SH-SY5Y (cell line): Measurements from ENCODE around the gene MIGA2.

ENCODE experiments used
- GATA2 ChIP-seq: IDR thresholded peaks from 2 replicates; pipeline ENCODE4 v1.6.1; 2011; ENCODE audit warnings: mild to moderate bottlenecking, low read depth, low read length
- GATA3 ChIP-seq: IDR thresholded peaks from 2 replicates; pipeline ENCODE4 v1.6.1; 2011; ENCODE audit warnings: low read depth, mild to moderate bottlenecking, low read length, moderate library complexity

Gene MIGA2

DNA sequence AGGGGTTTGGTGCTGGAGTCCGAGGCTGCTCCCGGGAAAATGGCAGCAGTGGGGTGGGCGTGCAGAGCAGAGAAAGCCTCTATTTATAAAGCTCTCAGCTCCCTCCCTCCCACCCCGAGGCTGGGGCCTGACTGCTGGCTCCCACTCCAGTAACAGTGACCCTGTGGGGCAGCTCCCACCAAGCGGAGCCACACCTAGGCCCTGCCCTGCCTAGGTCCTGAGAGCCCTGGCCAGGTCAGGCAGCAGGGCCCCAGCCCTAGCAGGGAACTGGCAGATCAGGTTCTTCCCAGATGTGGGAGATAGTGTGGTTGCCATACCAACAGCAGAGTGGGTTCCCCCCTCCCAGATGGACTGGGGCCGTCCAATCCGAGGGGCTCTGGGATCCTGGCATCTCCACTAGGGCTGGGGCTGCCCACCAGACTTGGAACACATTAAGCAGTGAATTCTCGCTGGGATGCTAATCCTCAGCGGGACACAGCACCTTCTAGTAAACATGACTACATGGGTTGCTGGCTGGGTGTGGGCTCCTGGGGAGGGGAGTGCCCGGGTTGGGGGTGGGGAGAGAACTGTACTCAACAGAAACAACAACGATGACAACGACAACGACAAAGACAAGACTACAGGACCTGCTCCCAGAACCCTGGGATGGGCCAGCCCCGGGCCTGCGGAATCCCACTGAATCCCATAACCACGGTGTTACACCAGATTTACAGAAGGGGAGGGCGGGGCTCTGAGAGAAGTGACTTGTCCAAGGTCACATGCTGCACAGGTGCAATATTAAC is 9.8 kb upstream of the MIGA2 start:
- TF ChIP-seq GATA3 (peak; percentile 90), GATA2 (peak; percentile 100)

DNA sequence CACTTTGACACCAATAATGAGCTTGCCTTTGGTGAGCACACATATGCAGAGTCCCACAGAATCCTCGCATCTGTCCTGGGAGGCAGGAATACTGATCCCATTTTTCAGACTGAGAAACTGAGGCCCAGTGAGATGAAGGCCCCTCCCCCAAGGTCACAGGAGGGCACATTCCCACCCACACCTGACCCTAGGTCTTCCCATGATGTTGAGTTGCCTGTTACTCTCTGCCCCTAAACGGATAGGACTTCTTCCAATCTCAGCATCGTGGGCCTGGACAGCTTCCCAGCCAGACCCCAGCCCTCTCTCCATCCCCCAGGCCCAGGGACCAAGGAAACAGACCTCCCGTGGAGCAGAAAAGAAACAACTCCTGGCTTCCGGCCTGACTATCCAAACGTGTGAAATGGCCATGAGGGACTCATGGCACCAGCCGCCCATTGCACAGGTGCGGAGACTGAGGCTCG is 9.2 kb upstream of the MIGA2 start:
- TF ChIP-seq GATA2 = no peak
- TF ChIP-seq GATA3 = no peak

GRCh38 chr9:129027685-129028191 is 8.7 kb upstream of the MIGA2 start:
- TF ChIP-seq GATA2 (no peak), GATA3 (no peak)

DNA sequence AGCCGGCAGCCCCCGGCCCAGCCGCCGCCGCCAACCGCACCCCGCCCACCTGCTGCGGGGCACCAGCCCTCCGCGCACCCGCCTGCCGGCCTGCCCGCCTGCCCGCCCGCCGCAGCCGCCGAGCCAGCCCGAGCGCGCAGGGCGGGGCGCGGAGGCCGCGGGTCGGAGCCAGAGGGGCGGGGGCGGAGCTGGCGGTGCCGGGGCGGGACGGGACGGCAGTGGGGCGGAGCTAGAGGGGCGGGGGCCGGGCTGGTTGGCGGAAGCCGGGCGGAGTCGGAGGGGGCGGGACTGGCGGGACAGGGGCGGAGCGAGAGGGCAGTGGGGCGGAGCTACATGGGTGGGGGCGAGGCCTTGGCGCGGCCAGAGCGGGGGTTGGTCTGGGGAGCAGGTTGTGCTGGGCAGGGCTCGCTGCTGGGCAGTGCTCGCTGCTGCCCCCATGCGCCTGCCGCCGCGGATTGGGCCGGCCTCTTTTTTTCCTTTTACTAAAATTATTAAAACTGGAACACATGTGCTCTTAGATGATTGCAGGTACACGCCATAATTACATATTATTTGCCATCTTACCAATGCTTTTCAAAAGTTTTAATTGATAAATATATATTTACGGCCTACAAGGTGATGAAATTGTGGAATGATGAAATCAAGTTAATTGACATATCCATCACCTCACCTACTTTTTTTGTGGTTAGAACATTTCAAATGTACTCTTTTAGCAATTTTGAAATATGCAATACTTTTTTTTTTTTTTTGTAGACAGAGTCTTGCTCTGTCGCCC is 8.0 kb upstream of the MIGA2 start, which contains the start of gene SH3GLB2:
TSS of gene SH3GLB2 (minus strand) at position 140 of the 775 bp plus-strand sequence. CDS start 177 bp downstream, outside the sequence.
- TF ChIP-seq GATA3 (no peak), GATA2 (no peak)

DNA sequence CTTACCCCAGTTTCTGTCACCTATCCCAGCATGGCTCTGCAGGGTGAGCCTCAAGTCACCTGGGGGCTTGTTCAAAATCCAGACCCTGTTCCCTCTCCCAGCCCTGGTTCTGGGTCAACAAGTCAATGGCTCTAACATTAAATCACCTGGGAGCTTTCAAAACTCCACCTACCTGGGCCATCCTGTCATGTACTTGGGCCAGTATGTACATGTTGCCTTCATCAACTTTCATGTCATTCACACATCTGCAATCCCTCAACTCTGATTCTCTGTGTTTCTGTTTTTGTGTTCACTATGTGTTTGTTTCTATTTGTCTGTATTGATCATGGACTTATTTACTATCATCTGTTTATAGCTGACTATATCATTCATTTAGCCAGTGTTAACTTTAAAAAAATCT is 6.2 kb upstream of the MIGA2 start:
- TF ChIP-seq GATA2 (no peak), GATA3 (no peak)

DNA sequence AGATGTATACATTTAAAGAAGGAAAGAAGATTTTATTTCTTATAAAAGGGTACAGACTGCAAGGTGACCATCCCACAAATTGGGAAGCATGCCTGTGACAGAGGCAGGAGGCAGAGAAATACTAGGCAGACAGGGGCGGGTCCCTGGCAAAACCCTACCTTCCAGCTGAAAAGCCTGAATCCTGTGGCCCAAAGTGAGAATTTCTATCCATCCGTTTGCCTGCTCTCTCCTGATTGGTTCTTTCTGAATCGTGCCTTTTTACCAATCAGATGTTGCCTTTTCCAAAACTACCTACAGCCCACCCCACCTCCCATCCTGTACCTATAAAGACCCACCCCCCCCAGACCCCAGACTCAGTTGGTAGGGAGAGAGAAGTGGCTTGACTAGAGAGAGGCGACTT is 4.9 kb upstream of the MIGA2 start:
- TF ChIP-seq GATA2 (no peak), GATA3 (no peak)

- TF ChIP-seq GATA3 (no peak), GATA2 (no peak)
Measured at GRCh38 chr9:129032541-129033159, 3.8 kb upstream of the MIGA2 start.

DNA sequence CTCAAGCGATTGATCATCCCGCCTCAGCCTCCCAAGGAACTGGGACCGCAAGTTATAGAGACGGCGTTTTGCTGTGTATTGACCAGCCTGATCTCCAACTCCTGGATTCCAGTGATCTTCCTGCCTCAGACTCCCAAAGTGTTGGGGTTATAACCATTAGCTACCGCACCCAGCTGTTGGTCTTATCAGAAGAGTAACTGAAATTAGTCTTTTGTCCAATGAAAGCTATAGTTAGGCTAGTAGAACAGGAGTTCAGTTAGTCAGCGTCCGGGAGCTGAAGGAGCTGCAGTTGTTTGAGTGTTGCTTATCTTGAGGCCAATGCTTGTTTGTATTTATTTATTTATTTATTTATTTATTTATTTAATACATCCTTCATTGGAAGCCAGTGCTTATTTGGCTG is 3.2 kb upstream of the MIGA2 start:
- TF ChIP-seq GATA2 (no peak), GATA3 (no peak)

GRCh38 chr9:129036923-129037766 is 719 bp downstream of the MIGA2 start:
- no peak for TF ChIP-seq GATA2
- no peak for TF ChIP-seq GATA3

DNA sequence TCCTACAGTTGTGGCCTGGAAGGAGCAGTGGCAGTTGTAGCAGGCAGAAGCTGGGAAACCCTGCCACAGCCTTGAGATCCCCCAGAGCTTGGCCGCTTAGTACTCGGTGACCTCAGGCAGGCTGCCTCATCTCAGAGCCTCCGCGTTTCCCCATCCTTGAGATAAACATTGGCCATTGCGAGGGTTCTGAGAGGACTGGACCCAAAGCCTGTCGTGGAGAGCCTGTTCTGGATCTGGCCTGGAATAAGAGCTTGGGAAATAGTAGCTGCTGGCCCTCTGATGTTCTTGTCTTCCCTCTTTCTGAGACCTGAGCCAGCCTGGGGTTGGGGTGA is 1.3 kb downstream of the MIGA2 start:
- TF ChIP-seq GATA3 (no peak), GATA2 (no peak)

DNA sequence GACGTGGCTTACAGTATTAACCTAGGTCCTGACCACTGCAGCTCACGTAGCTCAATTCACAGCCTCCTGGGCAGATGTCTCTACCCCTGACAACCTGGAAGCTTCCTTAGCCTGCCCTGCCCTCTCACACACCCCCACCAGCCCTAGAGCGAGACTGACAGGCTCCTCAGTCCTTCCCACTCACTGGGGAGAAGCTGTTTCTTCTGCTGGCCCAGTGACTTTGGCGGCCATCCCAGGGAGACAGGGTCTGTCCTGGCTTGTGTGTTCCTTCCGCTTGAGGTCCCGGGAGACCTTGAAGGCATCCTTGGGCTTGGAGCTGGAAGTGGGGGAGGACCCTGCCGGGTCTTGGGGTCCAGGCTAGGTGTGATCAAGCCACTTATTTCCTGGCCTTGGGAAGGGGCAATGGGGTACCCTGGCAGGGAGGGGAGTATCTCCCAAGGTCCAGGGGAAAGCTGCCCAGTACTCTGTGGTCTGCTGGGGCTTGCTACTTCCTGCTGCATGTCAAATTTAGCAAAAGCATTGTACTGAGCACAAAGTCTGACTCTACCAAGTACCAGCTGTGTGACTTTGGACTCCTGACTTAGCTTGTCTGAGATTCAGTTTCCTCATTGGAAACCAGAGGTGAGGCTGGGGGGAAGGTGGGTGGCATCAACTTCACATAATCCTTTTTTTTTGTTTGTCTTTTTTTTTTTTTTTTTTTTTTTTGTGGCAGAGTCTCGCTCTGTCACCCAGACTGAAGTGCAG is 1.9 kb downstream of the MIGA2 start:
- TF ChIP-seq GATA2 = no peak
- no peak for TF ChIP-seq GATA3

DNA sequence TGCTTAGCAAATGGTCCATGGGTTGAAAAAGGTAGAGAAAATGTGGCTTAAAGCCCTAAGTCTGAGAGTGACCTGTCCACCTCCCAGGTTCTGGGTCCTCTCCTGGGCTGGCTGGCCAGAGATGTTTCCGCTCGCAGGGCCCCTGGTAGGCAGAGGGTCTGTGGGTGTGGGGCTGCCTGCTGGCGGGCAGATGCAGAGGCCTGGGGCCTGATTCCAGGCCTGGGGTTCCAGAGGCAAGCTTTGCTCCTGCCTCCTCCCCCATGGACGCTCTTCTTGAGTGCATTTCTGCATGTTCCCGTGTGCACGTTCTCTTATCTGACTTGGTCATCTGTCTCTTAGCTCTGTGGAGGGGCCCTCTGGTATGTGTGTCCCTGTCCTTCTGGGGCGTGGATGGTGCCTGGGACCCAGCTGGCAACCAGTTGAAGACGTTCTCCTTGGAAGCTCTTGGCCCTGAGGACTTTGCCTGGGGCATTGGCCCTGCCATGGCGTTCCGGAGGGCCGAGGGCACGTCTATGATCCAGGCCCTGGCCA is 3.8 kb downstream of the MIGA2 start:
- TF ChIP-seq GATA2 (no peak; the same call in 1 of the 2 replicates), GATA3 (no peak)

DNA sequence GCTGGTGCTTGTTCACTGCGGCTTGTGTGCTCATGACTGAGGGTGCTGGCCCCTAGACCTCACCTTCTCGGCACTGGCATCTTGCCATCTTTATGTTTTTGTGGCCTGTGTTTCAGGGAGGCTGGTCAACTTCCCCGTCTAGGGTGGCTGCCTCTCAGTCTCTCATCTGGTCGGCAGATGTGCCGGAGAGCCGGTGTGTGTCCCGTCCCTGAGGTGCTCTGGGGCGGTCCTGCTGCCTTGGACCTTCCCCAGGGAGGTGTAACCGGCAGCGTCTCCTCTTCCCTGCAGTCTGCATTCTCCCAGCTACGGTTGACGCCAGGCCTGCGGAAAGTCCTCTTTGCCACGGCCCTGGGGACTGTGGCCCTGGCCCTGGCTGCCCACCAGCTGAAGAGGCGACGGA is 5.6 kb downstream of the MIGA2 start:
- TF ChIP-seq GATA3 (no peak), GATA2 (no peak)

DNA sequence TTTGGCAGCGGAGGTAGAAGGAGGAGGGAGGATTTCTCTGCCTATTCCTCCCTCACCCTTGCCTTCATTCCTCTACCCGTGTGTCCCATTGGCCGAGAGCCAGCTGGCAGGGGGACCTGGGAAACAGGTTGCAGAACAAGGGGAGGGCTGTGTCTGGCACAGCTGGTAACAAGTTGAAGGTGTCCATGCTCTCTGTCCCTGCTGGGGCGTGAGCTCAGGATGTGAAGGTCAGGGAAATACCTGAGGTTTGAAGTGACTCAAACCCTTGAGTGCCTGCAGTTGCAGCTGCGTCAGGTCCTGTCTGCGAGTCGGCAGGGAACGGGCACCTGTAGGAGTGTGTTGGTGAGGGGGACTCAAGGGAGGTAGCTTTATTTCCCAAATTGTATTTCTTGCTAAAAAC is 16.2 kb downstream of the MIGA2 start:
- TF ChIP-seq GATA2 = no peak
- TF ChIP-seq GATA3 = no peak
